ENCODE measurements around the gene IPO4. TPM values are rescaled to one million over a fixed set of nuclear protein-coding genes. Genes with fewer than 3 reads are reported as not detected.

The IPO4 gene
- total and polyA plus RNA-seq, 2 experiments from 2014 or later = 19.0 to 19.5 TPM

- Histone ChIP-seq H3K27ac (peak within 1 kb of the TSS; percentile 79), H3K36me3 (replicated peaks; ENCODE audit: insufficient read depth, low read depth) (no peaks in the 10 kb centered on the region), H3K9me3 (ENCODE audit: low read depth) (no peaks in the 10 kb centered on the region), H3K79me2 (peaks cover 47% of the 10 kb centered on the region), H4K20me1 (ENCODE audit: insufficient read depth, poor library complexity, severe bottlenecking) (peaks cover 6% of the 10 kb centered on the region), H3K4me2 (peak within 1 kb of the TSS; percentile 92), H3K4me1 (ENCODE audit: insufficient read depth) (peaks cover 15% of the 10 kb centered on the region), H3K9me2 (replicated peaks; ENCODE audit: insufficient read depth) (no peaks in the 10 kb centered on the region), H3K27me3 (no peaks in the 10 kb centered on the region), H3K4me3 (peak within 1 kb of the TSS; percentile 91), H2AFZ (peak within 1 kb of the TSS; percentile 48)
- no peak for TF ChIP-seq EZH2phosphoT487 (IDR thresholded peaks at IDR 0.05; ENCODE audit: low read depth, severe bottlenecking, unreplicated experiment)
- TF ChIP-seq, protein P1, sequence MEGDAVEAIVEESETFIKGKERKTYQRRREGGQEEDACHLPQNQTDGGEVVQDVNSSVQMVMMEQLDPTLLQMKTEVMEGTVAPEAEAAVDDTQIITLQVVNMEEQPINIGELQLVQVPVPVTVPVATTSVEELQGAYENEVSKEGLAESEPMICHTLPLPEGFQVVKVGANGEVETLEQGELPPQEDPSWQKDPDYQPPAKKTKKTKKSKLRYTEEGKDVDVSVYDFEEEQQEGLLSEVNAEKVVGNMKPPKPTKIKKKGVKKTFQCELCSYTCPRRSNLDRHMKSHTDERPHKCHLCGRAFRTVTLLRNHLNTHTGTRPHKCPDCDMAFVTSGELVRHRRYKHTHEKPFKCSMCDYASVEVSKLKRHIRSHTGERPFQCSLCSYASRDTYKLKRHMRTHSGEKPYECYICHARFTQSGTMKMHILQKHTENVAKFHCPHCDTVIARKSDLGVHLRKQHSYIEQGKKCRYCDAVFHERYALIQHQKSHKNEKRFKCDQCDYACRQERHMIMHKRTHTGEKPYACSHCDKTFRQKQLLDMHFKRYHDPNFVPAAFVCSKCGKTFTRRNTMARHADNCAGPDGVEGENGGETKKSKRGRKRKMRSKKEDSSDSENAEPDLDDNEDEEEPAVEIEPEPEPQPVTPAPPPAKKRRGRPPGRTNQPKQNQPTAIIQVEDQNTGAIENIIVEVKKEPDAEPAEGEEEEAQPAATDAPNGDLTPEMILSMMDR (IDR thresholded peaks at IDR 0.05; ENCODE audit: poor library complexity) = no peak
- TF ChIP-seq EZH2 (IDR thresholded peaks at IDR 0.05; ENCODE audit: borderline replicate concordance) = no peak
- under 1% methylated on average over 53 of the region's 57 CpGs for WGBS (ENCODE audit: low lambda C conversion rate, missing lambda C conversion rate)
- DNase-seq (ENCODE audit: low spot score) = peak; percentile 99
These were observed 41.4 kb downstream of the IPO4 start, which contains the start of gene RNF31 for GRCh38 chr14:24146978-24147760. RNF31 (plus strand) TSS chr14:24147498; CDS start chr14:24147699, 201 bp downstream.

DNA sequence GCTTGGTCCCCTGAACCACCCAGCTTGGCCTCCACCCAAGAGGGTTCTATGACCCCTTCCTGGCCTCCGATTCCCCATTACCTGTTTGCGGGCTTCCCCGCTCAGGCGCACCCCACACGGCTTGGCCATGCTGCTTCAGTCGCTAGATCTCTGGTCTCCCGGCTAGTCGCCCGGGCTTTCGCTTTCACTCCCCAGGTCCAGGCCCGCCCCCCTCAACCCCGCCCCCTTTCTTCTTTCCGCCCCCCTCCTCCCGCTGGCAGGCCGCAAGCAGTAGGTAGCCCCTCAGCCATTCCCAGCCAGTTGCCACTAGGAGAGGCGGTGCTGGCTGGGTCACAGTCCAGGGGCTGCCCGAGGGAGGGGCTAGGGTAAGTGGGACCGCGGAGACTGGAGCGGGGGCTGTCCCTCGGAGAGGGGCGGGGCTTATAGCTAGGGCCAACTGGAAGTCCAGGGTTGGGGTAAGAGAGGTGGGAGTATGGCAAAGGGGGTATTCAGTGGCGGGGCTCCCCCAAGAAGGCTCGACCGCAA, 42.1 kb downstream of the IPO4 start, which contains the start of gene PSME2:
Gene PSME2 (minus strand): TSS at position 158 of the 525 bp plus-strand sequence. CDS start 29 bp downstream, at position 129.
- Histone ChIP-seq H3K27me3 (no peaks in the 10 kb centered on the region), H3K4me2 (peak within 1 kb of the TSS; percentile 92), H3K4me3 (peak within 1 kb of the TSS; percentile 91), H3K36me3 (replicated peaks; ENCODE audit: insufficient read depth, low read depth) (no peaks in the 10 kb centered on the region), H3K79me2 (peaks cover 47% of the 10 kb centered on the region), H3K4me1 (ENCODE audit: insufficient read depth) (peaks cover 15% of the 10 kb centered on the region), H2AFZ (peak within 1 kb of the TSS; percentile 48), H4K20me1 (ENCODE audit: insufficient read depth, poor library complexity, severe bottlenecking) (peaks cover 6% of the 10 kb centered on the region), H3K9me2 (replicated peaks; ENCODE audit: insufficient read depth) (no peaks in the 10 kb centered on the region), H3K27ac (peak within 1 kb of the TSS; percentile 79), H3K9me3 (ENCODE audit: low read depth) (no peaks in the 10 kb centered on the region)
- DNase-seq (ENCODE audit: low spot score) = peak; percentile 98
- TF ChIP-seq EZH2 (IDR thresholded peaks at IDR 0.05; ENCODE audit: borderline replicate concordance) (no peak), EZH2phosphoT487 (IDR thresholded peaks at IDR 0.05; ENCODE audit: low read depth, severe bottlenecking, unreplicated experiment) (no peak)
- TF ChIP-seq, protein P1 (IDR thresholded peaks at IDR 0.05; ENCODE audit: poor library complexity) = no peak
- 3% methylated on average over 13 of the region's 25 CpGs for WGBS (ENCODE audit: low lambda C conversion rate, missing lambda C conversion rate)

DNA sequence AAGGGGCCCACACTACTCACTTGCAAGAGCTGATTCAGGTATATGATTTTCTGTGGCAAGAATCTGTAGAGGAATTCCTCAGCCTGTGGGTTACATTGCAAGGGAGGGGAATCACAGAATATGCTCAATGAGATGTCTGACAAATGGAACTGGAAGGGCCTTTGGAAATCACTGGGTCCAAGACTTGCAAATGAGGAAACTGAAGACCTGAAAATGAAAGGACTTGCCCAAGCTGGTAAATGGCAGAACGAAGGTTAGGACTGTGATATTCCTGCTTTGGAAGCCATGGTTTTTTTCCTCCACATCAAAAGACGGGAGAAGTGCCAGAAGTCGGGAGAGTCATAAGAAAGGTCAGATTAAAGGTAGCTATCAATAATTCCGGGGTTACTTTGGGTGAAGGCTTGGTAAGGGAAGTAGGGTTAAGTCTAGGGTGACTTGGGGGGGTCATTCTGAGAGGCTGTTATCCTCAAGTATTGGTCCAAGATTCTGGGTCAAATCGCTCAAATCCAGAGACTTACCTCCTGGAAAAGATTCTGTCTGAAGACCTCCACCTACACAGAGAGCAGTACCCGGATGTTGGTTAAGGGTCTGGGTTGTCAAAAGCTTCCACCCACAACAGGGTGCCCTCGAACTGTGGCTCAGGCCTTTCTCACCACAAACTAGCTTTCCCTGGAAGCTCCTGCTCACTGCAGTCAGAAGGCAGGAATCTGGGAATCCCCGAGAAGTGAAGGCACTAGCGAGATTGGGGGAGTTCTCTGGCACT, 42.7 kb downstream of the IPO4 start:
- peak overlapping the region; percentile 79 for H3K27ac ChIP-seq
- no peaks in the 10 kb centered on the region for H3K36me3 ChIP-seq (replicated peaks; ENCODE audit: insufficient read depth, low read depth)
- peaks cover 47% of the 10 kb centered on the region for H3K79me2 ChIP-seq
- WGBS (ENCODE audit: low lambda C conversion rate, missing lambda C conversion rate) = 36% methylated on average over 9 of the region's 9 CpGs
- H3K9me3 ChIP-seq (ENCODE audit: low read depth) = no peaks in the 10 kb centered on the region
- H3K9me2 ChIP-seq (replicated peaks; ENCODE audit: insufficient read depth) = no peaks in the 10 kb centered on the region
- H2AFZ ChIP-seq = peak overlapping the region; percentile 48
- H3K27me3 ChIP-seq = no peaks in the 10 kb centered on the region
- peaks cover 15% of the 10 kb centered on the region for H3K4me1 ChIP-seq (ENCODE audit: insufficient read depth)
- peak overlapping the region; percentile 56 for H3K4me3 ChIP-seq
- peak overlapping the region; percentile 87 for H3K4me2 ChIP-seq
- H4K20me1 ChIP-seq (ENCODE audit: insufficient read depth, poor library complexity, severe bottlenecking) = peaks cover 6% of the 10 kb centered on the region
- DNase-seq (ENCODE audit: low spot score) = no peak
- TF ChIP-seq EZH2 (IDR thresholded peaks at IDR 0.05; ENCODE audit: borderline replicate concordance) (no peak), EZH2phosphoT487 (IDR thresholded peaks at IDR 0.05; ENCODE audit: low read depth, severe bottlenecking, unreplicated experiment) (no peak)
- TF ChIP-seq, protein P1 (IDR thresholded peaks at IDR 0.05; ENCODE audit: poor library complexity) = no peak
